HG03354 (cell line): Measurements from ENCODE around the gene MKRN2.
"Not testable (repeated sequence)": the region's sequence is repeated elsewhere in the genome, so short reads cannot be mapped to it uniquely, and the experiment has no call there.

Source experiments
- ATAC-seq: cut with Tn5 transposase; IDR thresholded peaks from one replicate; pipeline ENCODE4 v1.9.1; 2021; ENCODE audit warnings: mild to moderate bottlenecking; ENCODE audit not compliant: unreplicated experiment, poor library complexity, severe bottlenecking

Gene MKRN2, protein sequence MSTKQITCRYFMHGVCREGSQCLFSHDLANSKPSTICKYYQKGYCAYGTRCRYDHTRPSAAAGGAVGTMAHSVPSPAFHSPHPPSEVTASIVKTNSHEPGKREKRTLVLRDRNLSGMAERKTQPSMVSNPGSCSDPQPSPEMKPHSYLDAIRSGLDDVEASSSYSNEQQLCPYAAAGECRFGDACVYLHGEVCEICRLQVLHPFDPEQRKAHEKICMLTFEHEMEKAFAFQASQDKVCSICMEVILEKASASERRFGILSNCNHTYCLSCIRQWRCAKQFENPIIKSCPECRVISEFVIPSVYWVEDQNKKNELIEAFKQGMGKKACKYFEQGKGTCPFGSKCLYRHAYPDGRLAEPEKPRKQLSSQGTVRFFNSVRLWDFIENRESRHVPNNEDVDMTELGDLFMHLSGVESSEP

GRCh38 chr3:12556690-12557472 lies at the start of gene MKRN2:
Gene MKRN2 (plus strand): TSS chr3:12557087. CDS start chr3:12557151, 64 bp downstream.
- ATAC-seq, result peak; percentile 87

DNA sequence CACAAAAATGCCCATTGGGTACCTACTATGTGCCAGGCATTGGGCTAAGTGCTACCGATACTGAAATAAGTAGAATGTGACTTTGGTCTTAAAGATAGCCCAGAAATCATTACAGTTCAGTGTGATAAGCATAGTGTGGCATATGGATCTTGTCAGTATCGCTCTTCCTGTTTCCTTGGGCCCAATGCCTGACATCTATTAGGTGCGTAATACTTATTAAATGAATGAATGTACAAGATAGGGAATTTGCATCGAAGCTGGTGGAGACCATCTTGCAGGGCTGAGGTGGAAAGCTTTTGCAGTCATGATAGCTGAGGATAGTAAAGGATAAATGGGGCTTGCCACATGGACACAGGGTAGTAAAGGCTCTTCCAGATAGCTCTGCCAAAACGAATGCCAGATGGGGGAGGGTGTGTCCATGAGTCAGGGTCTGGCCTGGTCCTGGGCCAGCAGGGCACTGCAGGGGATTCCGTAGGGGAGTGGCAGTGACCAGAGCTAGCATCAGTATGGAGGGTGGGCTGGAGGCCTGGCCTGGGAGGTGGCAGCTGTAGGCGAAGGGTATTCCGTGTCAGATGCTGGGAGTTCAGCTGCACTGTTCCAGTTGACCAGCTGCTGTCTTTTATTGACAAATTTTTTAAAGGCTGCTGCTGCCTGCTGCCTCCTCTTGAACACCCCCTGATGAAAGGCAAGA lies 49.2 kb upstream of the MKRN2 start:
- no peak for ATAC-seq

- ATAC-seq, result no peak
Measured at GRCh38 chr3:12508291-12508700, 48.6 kb upstream of the MKRN2 start.

DNA sequence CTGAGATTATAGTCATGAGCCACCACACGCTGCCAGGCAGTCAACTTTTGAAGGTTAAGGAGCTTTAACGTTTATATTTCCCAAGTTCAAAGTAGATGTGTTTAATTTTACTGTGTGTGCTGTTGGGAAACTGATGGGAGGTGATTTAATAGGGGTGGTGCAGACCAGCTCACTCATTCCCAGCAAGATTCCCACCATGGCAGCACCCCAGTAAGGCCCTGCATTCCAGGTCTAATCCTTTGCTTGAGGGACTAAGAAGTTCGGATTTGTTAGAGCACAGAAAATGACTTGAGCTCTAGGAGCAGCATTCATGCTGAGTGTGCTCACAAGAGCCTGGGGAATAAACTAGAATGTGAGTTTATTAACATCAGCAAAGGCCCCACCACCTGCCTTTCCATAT lies 47.4 kb upstream of the MKRN2 start:
- no peak for ATAC-seq

- no peak for ATAC-seq
Measured at GRCh38 chr3:12512534-12513118, 44.3 kb upstream of the MKRN2 start.

- ATAC-seq, result no peak
Measured at GRCh38 chr3:12513694-12514446, 43.0 kb upstream of the MKRN2 start.

DNA sequence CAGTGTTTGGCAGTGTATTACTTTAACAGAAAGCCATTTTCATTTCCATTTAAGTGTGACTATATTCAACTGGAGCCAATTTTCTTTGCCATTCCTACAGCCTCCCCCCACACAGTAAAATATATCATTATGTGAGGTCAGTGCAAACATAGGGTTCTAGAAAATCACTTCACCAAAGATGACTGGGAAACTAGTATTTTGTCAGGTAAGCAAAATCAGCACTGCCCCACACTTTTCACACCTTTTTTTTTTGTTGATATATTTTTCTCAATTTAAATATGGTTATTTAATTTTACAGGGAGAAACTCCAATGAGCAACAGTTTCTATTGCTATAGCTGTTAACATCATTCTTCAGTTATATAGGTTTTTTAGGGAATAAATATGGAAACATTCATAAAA lies 41.3 kb upstream of the MKRN2 start:
- ATAC-seq, result no peak

- ATAC-seq, result no peak
Measured at GRCh38 chr3:12516873-12517272, 40.0 kb upstream of the MKRN2 start.

- no peak for ATAC-seq
Measured at GRCh38 chr3:12518261-12519028, 38.4 kb upstream of the MKRN2 start.

DNA sequence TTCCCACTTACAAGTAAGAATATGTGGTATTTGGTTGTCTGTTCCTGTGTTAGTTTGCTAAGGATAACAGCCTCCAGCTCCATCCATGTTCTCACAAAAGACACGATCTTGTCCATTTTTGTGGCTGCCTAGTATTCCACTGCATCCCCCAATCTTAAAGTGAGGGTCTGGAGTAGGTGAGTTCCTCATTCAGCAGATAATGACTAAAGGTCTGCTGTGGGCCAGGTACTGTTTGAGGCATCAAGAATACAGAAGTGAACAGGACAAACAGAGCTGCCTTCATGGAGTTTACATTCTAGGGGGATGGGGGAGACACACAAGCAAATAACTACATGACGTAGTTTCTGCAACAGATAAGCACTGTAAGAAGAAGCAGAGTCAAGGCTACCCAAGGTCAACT lies 35.9 kb upstream of the MKRN2 start:
- no peak for ATAC-seq

DNA sequence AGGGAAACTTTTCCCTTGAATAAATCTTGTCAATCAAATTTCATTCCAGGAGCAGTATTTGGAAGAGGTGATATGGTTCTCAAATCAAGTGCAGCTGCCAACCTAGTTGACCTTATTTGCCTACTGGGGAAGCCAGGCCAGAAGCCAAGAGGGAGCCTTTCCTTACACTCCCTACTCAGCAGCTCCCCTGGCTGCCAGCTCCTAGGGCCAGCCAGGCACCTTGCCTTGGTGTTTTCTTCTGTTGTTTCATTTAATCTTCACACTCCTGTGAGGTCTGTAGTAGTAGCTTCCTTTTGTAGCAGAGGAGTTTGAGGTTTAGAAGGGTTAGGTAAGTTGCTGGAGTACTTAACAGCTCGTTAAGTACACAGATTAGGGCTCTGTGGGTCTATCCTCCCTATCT lies 34.2 kb upstream of the MKRN2 start:
- ATAC-seq, result no peak

GRCh38 chr3:12527757-12528143 lies 29.1 kb upstream of the MKRN2 start:
- ATAC-seq, result no peak

GRCh38 chr3:12532182-12532581 lies 24.7 kb upstream of the MKRN2 start:
- ATAC-seq, result no peak

- no peak for ATAC-seq
Measured at GRCh38 chr3:12536423-12536822, 20.5 kb upstream of the MKRN2 start.

- ATAC-seq, result no peak
Measured at GRCh38 chr3:12541625-12542024, 15.3 kb upstream of the MKRN2 start.

DNA sequence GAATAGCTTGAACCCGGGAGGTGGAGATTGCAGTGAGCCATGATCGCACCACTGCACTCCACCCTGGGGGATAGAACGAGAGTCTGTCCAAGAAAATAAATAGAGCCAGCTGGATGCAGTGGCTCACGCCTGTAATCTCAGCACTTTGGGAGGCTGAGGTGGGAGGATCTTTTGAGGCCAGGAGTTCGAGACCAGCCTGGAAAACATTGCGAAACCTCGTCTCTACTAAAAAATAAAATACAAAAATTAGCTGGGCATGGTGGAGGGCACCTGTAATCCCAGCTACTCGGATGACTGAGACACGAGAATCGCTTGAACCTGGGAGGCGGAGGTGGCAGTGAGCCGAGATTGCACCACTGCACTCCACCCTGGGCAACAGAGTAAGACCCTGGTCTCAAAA lies 13.4 kb upstream of the MKRN2 start:
- not testable (repeated sequence) for ATAC-seq

- no peak for ATAC-seq
Measured at GRCh38 chr3:12544652-12545472, 12.0 kb upstream of the MKRN2 start.

- ATAC-seq, result no peak
Measured at GRCh38 chr3:12545473-12545791, 11.5 kb upstream of the MKRN2 start, which contains the start of gene MKRN2OS. Gene MKRN2OS (minus strand): TSS chr3:12545499. CDS start chr3:12545464, 35 bp downstream.
